ENCODE measurements around the gene KIAA0319L.

DNA sequence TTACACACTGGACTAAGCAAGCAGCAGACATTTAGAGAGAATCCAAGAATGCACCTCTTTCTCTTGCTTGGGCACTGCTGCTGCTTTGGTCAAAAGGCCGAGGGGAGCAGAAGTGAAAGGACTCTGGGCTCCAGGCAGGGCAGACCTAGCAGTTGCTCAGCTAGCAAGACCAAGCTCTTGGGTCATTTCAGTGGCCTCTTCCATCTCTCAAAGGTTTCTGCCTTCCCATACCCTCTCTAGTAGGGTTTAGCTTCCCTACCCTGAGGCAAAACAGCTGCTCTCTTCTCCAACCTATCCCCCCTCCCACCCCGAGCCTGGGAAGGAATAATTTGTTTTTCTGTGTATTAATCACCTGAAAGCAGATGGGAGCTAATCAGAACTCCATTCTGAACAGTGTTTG, 41.7 kb upstream of the KIAA0319L start:
- TF ChIP-seq, protein P1, sequence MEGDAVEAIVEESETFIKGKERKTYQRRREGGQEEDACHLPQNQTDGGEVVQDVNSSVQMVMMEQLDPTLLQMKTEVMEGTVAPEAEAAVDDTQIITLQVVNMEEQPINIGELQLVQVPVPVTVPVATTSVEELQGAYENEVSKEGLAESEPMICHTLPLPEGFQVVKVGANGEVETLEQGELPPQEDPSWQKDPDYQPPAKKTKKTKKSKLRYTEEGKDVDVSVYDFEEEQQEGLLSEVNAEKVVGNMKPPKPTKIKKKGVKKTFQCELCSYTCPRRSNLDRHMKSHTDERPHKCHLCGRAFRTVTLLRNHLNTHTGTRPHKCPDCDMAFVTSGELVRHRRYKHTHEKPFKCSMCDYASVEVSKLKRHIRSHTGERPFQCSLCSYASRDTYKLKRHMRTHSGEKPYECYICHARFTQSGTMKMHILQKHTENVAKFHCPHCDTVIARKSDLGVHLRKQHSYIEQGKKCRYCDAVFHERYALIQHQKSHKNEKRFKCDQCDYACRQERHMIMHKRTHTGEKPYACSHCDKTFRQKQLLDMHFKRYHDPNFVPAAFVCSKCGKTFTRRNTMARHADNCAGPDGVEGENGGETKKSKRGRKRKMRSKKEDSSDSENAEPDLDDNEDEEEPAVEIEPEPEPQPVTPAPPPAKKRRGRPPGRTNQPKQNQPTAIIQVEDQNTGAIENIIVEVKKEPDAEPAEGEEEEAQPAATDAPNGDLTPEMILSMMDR (IDR thresholded peaks at IDR 0.05; ENCODE audit: extremely low read depth in 1 of 2, insufficient read depth in 1 of 2, low read depth in 1 of 2, low read length in 2 of 2), result no peak
- TF ChIP-seq POLR2A (IDR thresholded peaks at IDR 0.05; ENCODE audit: low read depth, low read length) (no peak), EZH2 (IDR thresholded peaks at IDR 0.05; ENCODE audit: borderline replicate concordance, low read depth, low read length, severe bottlenecking) (no peak), JUN (IDR thresholded peaks at IDR 0.05; ENCODE audit: borderline replicate concordance, insufficient read depth, insufficient read length, low read depth) (no peak), GATA2 (IDR thresholded peaks at IDR 0.05; ENCODE audit: insufficient read depth, insufficient read length, low read depth, low read length) (no peak), FOS (IDR thresholded peaks at IDR 0.05; ENCODE audit: borderline replicate concordance, insufficient read depth, low read length) (no peak), POLR2AphosphoS5 (IDR thresholded peaks at IDR 0.05; ENCODE audit: insufficient read depth, low read depth, low read length) (no peak)
- TF ChIP-seq, protein P2, sequence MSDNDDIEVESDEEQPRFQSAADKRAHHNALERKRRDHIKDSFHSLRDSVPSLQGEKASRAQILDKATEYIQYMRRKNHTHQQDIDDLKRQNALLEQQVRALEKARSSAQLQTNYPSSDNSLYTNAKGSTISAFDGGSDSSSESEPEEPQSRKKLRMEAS (IDR thresholded peaks at IDR 0.05; ENCODE audit: insufficient read depth, insufficient read length), result no peak
